Measurements from ENCODE around the gene PIGR.

Gene PIGR

GRCh38 chr1:206895837-206896242 is 50.4 kb downstream of the PIGR start:
- TF ChIP-seq CTCF (IDR thresholded peaks at IDR 0.05; ENCODE audit: low read depth, low read length) (no peak), EZH2phosphoT487 (IDR thresholded peaks at IDR 0.05; ENCODE audit: low read depth) (no peak)
- no peak overlapping the region for H3K27ac ChIP-seq (ENCODE audit: low read length)

DNA sequence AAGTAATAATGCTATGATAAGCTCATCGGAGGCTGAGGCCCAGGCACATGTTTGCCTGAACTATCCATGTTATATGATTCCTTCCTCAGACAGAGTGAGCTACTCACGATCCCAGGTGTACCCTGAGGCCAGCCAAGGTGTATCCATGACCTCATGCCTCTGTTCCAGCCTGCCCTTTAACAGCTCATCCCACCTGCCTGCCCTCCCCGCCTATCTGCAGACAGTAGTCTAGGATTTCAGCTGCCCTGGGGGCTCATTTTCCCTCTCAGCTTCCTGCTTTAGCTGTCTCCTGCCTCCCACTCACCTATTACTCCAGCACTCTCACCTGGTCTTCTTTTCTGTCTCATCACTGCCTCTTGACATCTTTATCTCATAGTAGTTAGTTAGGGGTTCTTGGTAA is 50.9 kb downstream of the PIGR start:
- Histone ChIP-seq H3K9me3 (ENCODE audit: insufficient read depth, low read length) (no peaks in the 10 kb centered on the region), H2AFZ (ENCODE audit: low read depth, low read length) (no peak overlapping the region), H3K36me3 (replicated peaks; ENCODE audit: low read depth, low read length) (no peaks in the 10 kb centered on the region), H3K27ac (ENCODE audit: low read length) (no peak overlapping the region), H3K4me1 (ENCODE audit: low read length) (peaks cover 19% of the 10 kb centered on the region), H3K79me2 (ENCODE audit: low read length) (no peaks in the 10 kb centered on the region), H3K9ac (ENCODE audit: low read length) (no peak overlapping the region), H4K20me1 (ENCODE audit: insufficient read depth, low read length) (no peaks in the 10 kb centered on the region), H3K4me3 (ENCODE audit: low read length) (no peak overlapping the region), H3K27me3 (ENCODE audit: low read depth, low read length) (peaks cover 42% of the 10 kb centered on the region), H3K4me2 (ENCODE audit: low read length) (no peak overlapping the region)
- TF ChIP-seq CTCF (IDR thresholded peaks at IDR 0.05; ENCODE audit: low read depth, low read length) (no peak), EZH2phosphoT487 (IDR thresholded peaks at IDR 0.05; ENCODE audit: low read depth) (no peak)

More at GRCh38 chr1:206895837-206896242, 50.4 kb downstream of the PIGR start:
- no peaks in the 10 kb centered on the region for H4K20me1 ChIP-seq (ENCODE audit: insufficient read depth, low read length)
- no peaks in the 10 kb centered on the region for H3K9me3 ChIP-seq (ENCODE audit: insufficient read depth, low read length)
- no peak overlapping the region for H2AFZ ChIP-seq (ENCODE audit: low read depth, low read length)
- no peak overlapping the region for H3K9ac ChIP-seq (ENCODE audit: low read length)
- H3K4me1 ChIP-seq (ENCODE audit: low read length) = peaks cover 14% of the 10 kb centered on the region
- peaks cover 38% of the 10 kb centered on the region for H3K27me3 ChIP-seq (ENCODE audit: low read depth, low read length)
- H3K4me2 ChIP-seq (ENCODE audit: low read length) = no peak overlapping the region
- H3K36me3 ChIP-seq (replicated peaks; ENCODE audit: low read depth, low read length) = no peaks in the 10 kb centered on the region
- no peaks in the 10 kb centered on the region for H3K79me2 ChIP-seq (ENCODE audit: low read length)
- no peak overlapping the region for H3K4me3 ChIP-seq (ENCODE audit: low read length)

DNA sequence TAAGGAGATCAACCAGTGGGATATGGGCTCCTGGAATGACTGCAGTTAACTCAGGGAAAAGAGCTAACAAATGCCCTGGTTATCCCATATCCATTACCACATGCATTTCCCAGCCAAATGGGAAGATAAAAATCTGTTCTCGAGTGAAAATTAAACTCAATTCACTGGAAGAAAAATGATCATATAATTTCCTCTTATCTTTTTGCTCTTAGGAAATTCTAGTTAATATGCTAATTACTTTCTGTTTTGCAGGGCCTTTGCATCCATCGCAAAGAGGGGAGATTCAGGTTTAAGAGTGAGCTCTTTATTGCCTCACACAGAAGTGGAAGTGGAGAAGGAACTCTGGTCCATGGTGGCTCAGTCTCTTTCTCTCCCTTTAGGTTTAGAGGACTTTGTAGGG is 52.9 kb downstream of the PIGR start:
- no peak overlapping the region for H3K4me2 ChIP-seq (ENCODE audit: low read length)
- no peak overlapping the region for H2AFZ ChIP-seq (ENCODE audit: low read depth, low read length)
- H4K20me1 ChIP-seq (ENCODE audit: insufficient read depth, low read length) = no peaks in the 10 kb centered on the region
- no peaks in the 10 kb centered on the region for H3K36me3 ChIP-seq (replicated peaks; ENCODE audit: low read depth, low read length)
- no peak overlapping the region for H3K4me3 ChIP-seq (ENCODE audit: low read length)
- peaks cover 37% of the 10 kb centered on the region for H3K27me3 ChIP-seq (ENCODE audit: low read depth, low read length)
- no peaks in the 10 kb centered on the region for H3K79me2 ChIP-seq (ENCODE audit: low read length)
- H3K4me1 ChIP-seq (ENCODE audit: low read length) = peaks cover 19% of the 10 kb centered on the region
- H3K9ac ChIP-seq (ENCODE audit: low read length) = no peak overlapping the region
- no peaks in the 10 kb centered on the region for H3K9me3 ChIP-seq (ENCODE audit: insufficient read depth, low read length)
- no peak overlapping the region for H3K27ac ChIP-seq (ENCODE audit: low read length)
- TF ChIP-seq EZH2phosphoT487 (IDR thresholded peaks at IDR 0.05; ENCODE audit: low read depth) (no peak), CTCF (IDR thresholded peaks at IDR 0.05; ENCODE audit: low read depth, low read length) (no peak)

DNA sequence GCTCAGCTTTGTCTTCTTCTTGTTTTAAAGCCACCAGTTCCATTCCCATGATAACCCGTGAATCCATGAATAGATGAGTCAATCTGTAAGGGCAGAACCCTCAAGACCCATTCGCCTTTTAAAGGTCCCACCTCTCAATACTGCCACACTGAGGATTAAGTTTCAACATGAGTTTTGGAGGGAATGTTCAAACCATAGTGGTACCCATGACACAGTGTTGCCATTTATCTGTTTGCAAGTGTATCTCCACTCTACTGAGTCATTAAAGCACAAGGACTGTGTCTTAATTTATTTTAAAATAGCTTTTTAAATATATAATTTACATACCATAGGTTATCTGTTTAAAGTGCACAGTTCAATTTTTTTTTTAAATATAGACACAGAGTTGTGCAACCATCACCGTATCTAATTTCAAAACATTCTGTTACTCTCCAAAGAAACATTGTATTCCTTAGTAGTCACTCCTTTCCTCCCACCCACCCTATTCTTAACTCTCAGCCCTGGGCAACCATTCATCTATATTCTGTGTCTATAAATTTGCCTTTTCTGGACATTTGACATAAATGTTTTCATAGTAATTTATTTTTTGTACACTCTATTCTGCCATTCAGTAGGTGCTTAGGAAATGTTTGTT is 53.8 kb downstream of the PIGR start:
- H3K36me3 ChIP-seq (replicated peaks; ENCODE audit: low read depth, low read length) = no peaks in the 10 kb centered on the region
- peaks cover 39% of the 10 kb centered on the region for H3K27me3 ChIP-seq (ENCODE audit: low read depth, low read length)
- no peaks in the 10 kb centered on the region for H3K9me3 ChIP-seq (ENCODE audit: insufficient read depth, low read length)
- H3K9ac ChIP-seq (ENCODE audit: low read length) = no peak overlapping the region
- H3K4me2 ChIP-seq (ENCODE audit: low read length) = no peak overlapping the region
- peaks cover 19% of the 10 kb centered on the region for H3K4me1 ChIP-seq (ENCODE audit: low read length)
- no peak overlapping the region for H2AFZ ChIP-seq (ENCODE audit: low read depth, low read length)
- no peak overlapping the region for H3K4me3 ChIP-seq (ENCODE audit: low read length)
- TF ChIP-seq CTCF (IDR thresholded peaks at IDR 0.05; ENCODE audit: low read depth, low read length) (no peak), EZH2phosphoT487 (IDR thresholded peaks at IDR 0.05; ENCODE audit: low read depth) (no peak)
- no peaks in the 10 kb centered on the region for H3K79me2 ChIP-seq (ENCODE audit: low read length)
- no peaks in the 10 kb centered on the region for H4K20me1 ChIP-seq (ENCODE audit: insufficient read depth, low read length)
- H3K27ac ChIP-seq (ENCODE audit: low read length) = no peak overlapping the region
